ENCODE data around the gene GRID2. TPM values are rescaled to one million over a fixed set of nuclear protein-coding genes. Genes with fewer than 3 reads are reported as not detected.

Gene GRID2
- total and polyA plus RNA-seq, 9 of the 15 experiments (the other 6 are each of a cell fraction or from before 2014, with no cell fraction given) = 0.04 TPM; not detected in 7

DNA sequence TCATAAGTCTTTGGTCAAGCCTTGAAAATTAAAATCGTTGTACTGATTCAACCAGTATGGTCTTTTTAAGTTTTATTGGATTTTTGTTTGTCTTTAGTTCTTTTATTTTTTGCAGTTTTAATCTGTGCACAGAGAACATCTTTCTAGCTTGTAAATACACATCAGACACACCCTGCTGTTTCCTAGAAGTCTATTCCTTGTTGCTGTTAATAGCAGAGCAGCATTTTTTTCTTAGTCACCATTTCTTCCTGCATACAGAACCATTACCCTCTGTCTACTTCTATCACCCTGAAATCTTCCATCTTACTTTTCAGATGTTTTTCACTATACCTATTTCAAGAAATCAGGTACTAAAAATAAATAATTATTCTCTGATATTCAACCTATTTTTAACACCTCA lies 375.4 kb downstream of the GRID2 start:
- no peak overlapping the region for H3K4me2 ChIP-seq (ENCODE audit: insufficient read depth, low read length)
- no peak overlapping the region for H2AFZ ChIP-seq (ENCODE audit: low read depth, low read length)
- H3K9me1 ChIP-seq (ENCODE audit: control insufficient read depth, insufficient read depth, low read length) = no peaks in the 10 kb centered on the region
- TF ChIP-seq RBM17 (IDR thresholded peaks at IDR 0.05; ENCODE audit: borderline replicate concordance, low read depth, low read length) (no peak), ZBTB17 (CRISPR knock-in tag; IDR thresholded peaks at IDR 0.05) (no peak), SRF (CRISPR knock-in tag; IDR thresholded peaks at IDR 0.05) (no peak), CCNT2 (IDR thresholded peaks at IDR 0.05; ENCODE audit: borderline replicate concordance, extremely low read depth, insufficient read length, low read depth, low read length) (no peak), ZEB2 (IDR thresholded peaks at IDR 0.05) (no peak), ZNF263 (CRISPR knock-in tag; IDR thresholded peaks at IDR 0.05; ENCODE audit: borderline replicate concordance) (no peak), ETV6 (IDR thresholded peaks at IDR 0.05; ENCODE audit: borderline replicate concordance in 1 of 2, low read depth in 2 of 2, low read length in 1 of 2) (no peak), ETV6 (CRISPR knock-in tag; IDR thresholded peaks at IDR 0.05; ENCODE audit: borderline replicate concordance) (no peak), ZNF239 (CRISPR knock-in tag; IDR thresholded peaks at IDR 0.05) (no peak)
- TF ChIP-seq, protein P1, sequence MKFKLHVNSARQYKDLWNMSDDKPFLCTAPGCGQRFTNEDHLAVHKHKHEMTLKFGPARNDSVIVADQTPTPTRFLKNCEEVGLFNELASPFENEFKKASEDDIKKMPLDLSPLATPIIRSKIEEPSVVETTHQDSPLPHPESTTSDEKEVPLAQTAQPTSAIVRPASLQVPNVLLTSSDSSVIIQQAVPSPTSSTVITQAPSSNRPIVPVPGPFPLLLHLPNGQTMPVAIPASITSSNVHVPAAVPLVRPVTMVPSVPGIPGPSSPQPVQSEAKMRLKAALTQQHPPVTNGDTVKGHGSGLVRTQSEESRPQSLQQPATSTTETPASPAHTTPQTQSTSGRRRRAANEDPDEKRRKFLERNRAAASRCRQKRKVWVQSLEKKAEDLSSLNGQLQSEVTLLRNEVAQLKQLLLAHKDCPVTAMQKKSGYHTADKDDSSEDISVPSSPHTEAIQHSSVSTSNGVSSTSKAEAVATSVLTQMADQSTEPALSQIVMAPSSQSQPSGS (CRISPR knock-in tag; IDR thresholded peaks at IDR 0.05) = no peak
- TF ChIP-seq, protein P2, sequence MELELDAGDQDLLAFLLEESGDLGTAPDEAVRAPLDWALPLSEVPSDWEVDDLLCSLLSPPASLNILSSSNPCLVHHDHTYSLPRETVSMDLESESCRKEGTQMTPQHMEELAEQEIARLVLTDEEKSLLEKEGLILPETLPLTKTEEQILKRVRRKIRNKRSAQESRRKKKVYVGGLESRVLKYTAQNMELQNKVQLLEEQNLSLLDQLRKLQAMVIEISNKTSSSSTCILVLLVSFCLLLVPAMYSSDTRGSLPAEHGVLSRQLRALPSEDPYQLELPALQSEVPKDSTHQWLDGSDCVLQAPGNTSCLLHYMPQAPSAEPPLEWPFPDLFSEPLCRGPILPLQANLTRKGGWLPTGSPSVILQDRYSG (tag; conservative IDR thresholded peaks at IDR 0.05; ENCODE audit: low read depth) = no peak
- TF ChIP-seq, protein P3, sequence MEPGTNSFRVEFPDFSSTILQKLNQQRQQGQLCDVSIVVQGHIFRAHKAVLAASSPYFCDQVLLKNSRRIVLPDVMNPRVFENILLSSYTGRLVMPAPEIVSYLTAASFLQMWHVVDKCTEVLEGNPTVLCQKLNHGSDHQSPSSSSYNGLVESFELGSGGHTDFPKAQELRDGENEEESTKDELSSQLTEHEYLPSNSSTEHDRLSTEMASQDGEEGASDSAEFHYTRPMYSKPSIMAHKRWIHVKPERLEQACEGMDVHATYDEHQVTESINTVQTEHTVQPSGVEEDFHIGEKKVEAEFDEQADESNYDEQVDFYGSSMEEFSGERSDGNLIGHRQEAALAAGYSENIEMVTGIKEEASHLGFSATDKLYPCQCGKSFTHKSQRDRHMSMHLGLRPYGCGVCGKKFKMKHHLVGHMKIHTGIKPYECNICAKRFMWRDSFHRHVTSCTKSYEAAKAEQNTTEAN (CRISPR knock-in tag; IDR thresholded peaks at IDR 0.05) = no peak
- H3K9ac ChIP-seq (ENCODE audit: insufficient read depth in 1 of 2, low read depth in 2 of 2, low read length in 2 of 2) = no peak overlapping the region
- H4K20me1 ChIP-seq (replicated peaks; ENCODE audit: control insufficient read depth, insufficient read depth, low read length) = no peaks in the 10 kb centered on the region
- no peaks in the 10 kb centered on the region for H3K79me2 ChIP-seq (ENCODE audit: control insufficient read depth, insufficient read depth, low read length)
- CTCF ChIA-PET (ENCODE audit: low intra/inter-chr PET ratio) = no interaction called here
- POLR2A ChIA-PET = no interaction called here
- ATAC-seq (no peak), FAIRE-seq (no peak), DNase-seq (ENCODE audit: extremely low read depth in 1 of 4, low spot score in 3 of 4) (no peak)
- H3K4me1 ChIP-seq (replicated peaks in 1 of 2; ENCODE audit: control insufficient read depth in 2 of 2, insufficient read depth in 2 of 2, low read length in 2 of 2) = no peaks in the 10 kb centered on the region
- H3K9me3 ChIP-seq (replicated peaks; ENCODE audit: control insufficient read depth, insufficient read depth, low read depth, low read length) = no peaks in the 10 kb centered on the region
- H3K36me3 ChIP-seq (ENCODE audit: control insufficient read depth, insufficient read depth, low read length) = no peaks in the 10 kb centered on the region
- no peaks in the 10 kb centered on the region for H3K27me3 ChIP-seq (ENCODE audit: control insufficient read depth in 2 of 2, insufficient read depth in 2 of 2, low read length in 2 of 2)
- 0% methylated on average over 1 of the region's 1 CpG for WGBS (ENCODE audit: insufficient coverage, low coverage, missing lambda C conversion rate)
- in situ Hi-C loops (cut with MboI) = no loop called here
- no peak overlapping the region for H3K4me3 ChIP-seq
- H3K27ac ChIP-seq (ENCODE audit: extremely low read depth, low read depth, low read length) = no peak overlapping the region
- intact Hi-C loops (cut with micrococcal nuclease) = no loop called here
- no TSS peak for BruUV-seq (replicated peaks)
